ENCODE data around the gene SLC29A1.

DNA sequence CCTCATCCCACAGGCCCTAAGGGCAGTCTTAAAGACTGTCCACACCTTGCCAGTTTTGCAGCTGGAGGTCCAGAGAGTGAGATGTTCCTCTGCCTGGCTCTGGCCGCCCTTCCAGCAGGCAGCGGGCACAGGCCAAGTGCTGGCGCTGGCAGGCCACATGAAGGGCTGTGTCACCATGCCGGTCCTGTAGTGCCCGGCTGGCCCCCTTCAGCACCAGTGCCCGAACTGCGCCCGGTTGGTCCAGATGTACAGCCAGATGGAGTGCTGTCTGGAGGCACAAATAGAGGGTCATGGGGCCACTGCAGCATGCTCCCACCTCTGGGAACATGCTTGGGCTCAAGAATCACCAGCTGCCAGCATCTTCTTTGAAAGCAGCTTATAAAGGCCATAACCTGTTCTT lies 38.2 kb downstream of the SLC29A1 start:
- TF ChIP-seq, protein P1, sequence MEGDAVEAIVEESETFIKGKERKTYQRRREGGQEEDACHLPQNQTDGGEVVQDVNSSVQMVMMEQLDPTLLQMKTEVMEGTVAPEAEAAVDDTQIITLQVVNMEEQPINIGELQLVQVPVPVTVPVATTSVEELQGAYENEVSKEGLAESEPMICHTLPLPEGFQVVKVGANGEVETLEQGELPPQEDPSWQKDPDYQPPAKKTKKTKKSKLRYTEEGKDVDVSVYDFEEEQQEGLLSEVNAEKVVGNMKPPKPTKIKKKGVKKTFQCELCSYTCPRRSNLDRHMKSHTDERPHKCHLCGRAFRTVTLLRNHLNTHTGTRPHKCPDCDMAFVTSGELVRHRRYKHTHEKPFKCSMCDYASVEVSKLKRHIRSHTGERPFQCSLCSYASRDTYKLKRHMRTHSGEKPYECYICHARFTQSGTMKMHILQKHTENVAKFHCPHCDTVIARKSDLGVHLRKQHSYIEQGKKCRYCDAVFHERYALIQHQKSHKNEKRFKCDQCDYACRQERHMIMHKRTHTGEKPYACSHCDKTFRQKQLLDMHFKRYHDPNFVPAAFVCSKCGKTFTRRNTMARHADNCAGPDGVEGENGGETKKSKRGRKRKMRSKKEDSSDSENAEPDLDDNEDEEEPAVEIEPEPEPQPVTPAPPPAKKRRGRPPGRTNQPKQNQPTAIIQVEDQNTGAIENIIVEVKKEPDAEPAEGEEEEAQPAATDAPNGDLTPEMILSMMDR (IDR thresholded peaks at IDR 0.05) = no peak
- TF ChIP-seq POLR2A (IDR thresholded peaks at IDR 0.05) (no peak), POLR2AphosphoS5 (IDR thresholded peaks at IDR 0.05) (no peak)

Measured in breast epithelium (tissue), 3 donors.